Neural cell (in vitro differentiated cells): ENCODE results near the gene PYDC1. TPM values are rescaled to one million over a fixed set of nuclear protein-coding genes. Genes with fewer than 3 reads are reported as not detected.
"Not testable (repeated sequence)": the region's sequence is repeated elsewhere in the genome, so short reads cannot be mapped to it uniquely, and the experiment has no call there.

ENCODE experiments used
- H2AFZ ChIP-seq: fragments of 200-600, 300-800 bp; sonication (generic), shearing (Covaris generic); 2 replicates; pipeline ENCODE4 v1.6.0; 2014; ENCODE audit warnings: low read depth, mild to moderate bottlenecking, antibody characterized with exemption, low read length, moderate library complexity
- H3F3A ChIP-seq: fragments of 200-600 bp; shearing (Covaris generic); 2 replicates; pipeline ENCODE4 v1.6.1; 2016; ENCODE audit warnings: mild to moderate bottlenecking, moderate library complexity, mixed read lengths, antibody characterized with exemption, low read length; ENCODE audit not compliant: insufficient read depth, poor library complexity, severe bottlenecking
- H3K27ac ChIP-seq: fragments of 200-600, 300-800 bp; sonication (generic), shearing (Covaris generic); 2 replicates; pipeline ENCODE4 v1.5.1; 2014; ENCODE audit warnings: mild to moderate bottlenecking, low read length, moderate library complexity
- H3K27me3 ChIP-seq: fragments of 300-800, 200-600 bp; sonication (generic), shearing (Covaris generic); 2 replicates; pipeline ENCODE4 v1.6.0; 2014; ENCODE audit warnings: mild to moderate bottlenecking, low read depth, low read length, moderate library complexity; ENCODE audit not compliant: insufficient read depth
- H3K36me3 ChIP-seq: fragments of 300-800, 200-600 bp; sonication (generic), shearing (Covaris generic); 2 replicates; pipeline ENCODE4 v1.5.1; 2014; ENCODE audit warnings: mild to moderate bottlenecking, antibody characterized with exemption, low read length, moderate library complexity; ENCODE audit not compliant: insufficient read depth
- H3K4me2 ChIP-seq: fragments of 300-800, 200-600 bp; sonication (generic), shearing (Covaris generic); 2 replicates; pipeline ENCODE4 v1.6.0; 2014; ENCODE audit warnings: mild to moderate bottlenecking, low read length
- H3K4me3 ChIP-seq: fragments of 300-800, 200-600 bp; sonication (generic), shearing (Covaris generic); 2 replicates; pipeline ENCODE4 v1.5.1; 2014; ENCODE audit warnings: mild to moderate bottlenecking, low read length, moderate library complexity
- H3K79me2 ChIP-seq: fragments of 200-600 bp; shearing (Covaris generic); replicated peaks from 2 replicates; pipeline ENCODE4 v1.6.0; 2014; ENCODE audit warnings: mild to moderate bottlenecking, low read length, moderate library complexity; ENCODE audit not compliant: insufficient read depth
- H3K9ac ChIP-seq: fragments of 300-800, 200-600 bp; sonication (generic), shearing (Covaris generic); 2 replicates; pipeline ENCODE4 v1.6.1; 2016; ENCODE audit warnings: mild to moderate bottlenecking, low read length, mixed read lengths
- H3K9me2 ChIP-seq: fragments of 200-600 bp; shearing (Covaris generic); 2 replicates; pipeline ENCODE4 v1.6.1; 2016; ENCODE audit warnings: mild to moderate bottlenecking, low read length, mixed read lengths; ENCODE audit not compliant: insufficient read depth
- H3K9me3 ChIP-seq: fragments of 200-600, 300-800 bp; sonication (generic), shearing (Covaris generic); 2 replicates; pipeline ENCODE4 v1.6.1; 2016; ENCODE audit warnings: mild to moderate bottlenecking, mixed run types, low read length, moderate library complexity, mixed read lengths
- H4K20me1 ChIP-seq: fragments of 200-600 bp; shearing (Covaris generic); 2 replicates; pipeline ENCODE4 v1.6.1; 2016; ENCODE audit warnings: mild to moderate bottlenecking, mixed run types; ENCODE audit not compliant: insufficient read depth
- EP300 ChIP-seq: fragments of 450-650 bp; conservative IDR thresholded peaks from 2 replicates; pipeline ENCODE4 v1.6.1; 2014; ENCODE audit warnings: antibody characterized with exemption, mild to moderate bottlenecking, moderate library complexity; ENCODE audit not compliant: poor library complexity, severe bottlenecking
- EZH2 ChIP-seq: fragments of 200-600, 300-800 bp; shearing (Covaris generic), sonication (generic); IDR thresholded peaks from 2 replicates; pipeline ENCODE4 v1.6.1; 2014; ENCODE audit warnings: antibody characterized with exemption, low read length, borderline replicate concordance, mild to moderate bottlenecking; ENCODE audit not compliant: insufficient read depth, poor library complexity, severe bottlenecking
- MXI1 ChIP-seq: fragments of 450-650 bp; conservative IDR thresholded peaks from 2 replicates; pipeline ENCODE4 v1.6.1; 2014; ENCODE audit warnings: antibody characterized with exemption, mild to moderate bottlenecking; ENCODE audit not compliant: poor library complexity, severe bottlenecking
- POLR2AphosphoS5 ChIP-seq: IDR thresholded peaks from 2 replicates; pipeline ENCODE4 v1.6.1; 2012
- RAD21 ChIP-seq: fragments of 450-650 bp; conservative IDR thresholded peaks from 2 replicates; pipeline ENCODE4 v1.6.1; 2014; ENCODE audit warnings: antibody characterized with exemption, mild to moderate bottlenecking, moderate library complexity
- REST ChIP-seq: IDR thresholded peaks from 2 replicates; pipeline ENCODE4 v1.6.1; 2012; ENCODE audit warnings: borderline replicate concordance
- SMC3 ChIP-seq: fragments of 450-650 bp; conservative IDR thresholded peaks from 2 replicates; pipeline ENCODE4 v1.6.1; 2014; ENCODE audit warnings: antibody characterized with exemption, mild to moderate bottlenecking, moderate library complexity; ENCODE audit not compliant: poor library complexity
- TAF1 ChIP-seq: IDR thresholded peaks from 2 replicates; pipeline ENCODE4 v1.6.1; 2012; ENCODE audit warnings: low read depth
- polyA plus RNA-seq: library from polyadenylated mRNA; depleted of rRNA; stranded (reverse); fragments of >200 nt; gene quantifications from 2 replicates; pipeline ENCODE4 v1.2.3, GENCODE V29; 2014
- TF ChIP-seq, protein P1 (sequence below): fragments of 450-650 bp; IDR thresholded peaks from 2 replicates; pipeline ENCODE4 v1.5.1; 2014; ENCODE audit warnings: antibody characterized with exemption, mild to moderate bottlenecking, moderate library complexity; ENCODE audit not compliant: poor library complexity, severe bottlenecking

Gene PYDC1
- polyA plus RNA-seq, 1 donor from 2014 or later, result not detected

- no peak overlapping the region for H3K27ac ChIP-seq
- peaks cover 9% of the 10 kb centered on the region for H3K36me3 ChIP-seq
- H3K4me3 ChIP-seq, result no peak overlapping the region
- no peaks in the 10 kb centered on the region for H3K79me2 ChIP-seq
- no peaks in the 10 kb centered on the region for H3K9me3 ChIP-seq
- no peak overlapping the region for H2AFZ ChIP-seq
- TF ChIP-seq POLR2AphosphoS5, result no peak
- TF ChIP-seq, protein P1, sequence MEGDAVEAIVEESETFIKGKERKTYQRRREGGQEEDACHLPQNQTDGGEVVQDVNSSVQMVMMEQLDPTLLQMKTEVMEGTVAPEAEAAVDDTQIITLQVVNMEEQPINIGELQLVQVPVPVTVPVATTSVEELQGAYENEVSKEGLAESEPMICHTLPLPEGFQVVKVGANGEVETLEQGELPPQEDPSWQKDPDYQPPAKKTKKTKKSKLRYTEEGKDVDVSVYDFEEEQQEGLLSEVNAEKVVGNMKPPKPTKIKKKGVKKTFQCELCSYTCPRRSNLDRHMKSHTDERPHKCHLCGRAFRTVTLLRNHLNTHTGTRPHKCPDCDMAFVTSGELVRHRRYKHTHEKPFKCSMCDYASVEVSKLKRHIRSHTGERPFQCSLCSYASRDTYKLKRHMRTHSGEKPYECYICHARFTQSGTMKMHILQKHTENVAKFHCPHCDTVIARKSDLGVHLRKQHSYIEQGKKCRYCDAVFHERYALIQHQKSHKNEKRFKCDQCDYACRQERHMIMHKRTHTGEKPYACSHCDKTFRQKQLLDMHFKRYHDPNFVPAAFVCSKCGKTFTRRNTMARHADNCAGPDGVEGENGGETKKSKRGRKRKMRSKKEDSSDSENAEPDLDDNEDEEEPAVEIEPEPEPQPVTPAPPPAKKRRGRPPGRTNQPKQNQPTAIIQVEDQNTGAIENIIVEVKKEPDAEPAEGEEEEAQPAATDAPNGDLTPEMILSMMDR, result no peak
- TF ChIP-seq EP300, result no peak
- TF ChIP-seq REST, result no peak
- no peak for TF ChIP-seq EZH2
- no peak for TF ChIP-seq SMC3
- no peak for TF ChIP-seq TAF1
- TF ChIP-seq MXI1, result no peak
- no peak for TF ChIP-seq RAD21
- peaks cover 6% of the 10 kb centered on the region for H4K20me1 ChIP-seq
- no peak overlapping the region for H3K4me2 ChIP-seq
- no peaks in the 10 kb centered on the region for H3K9me2 ChIP-seq
- no peaks in the 10 kb centered on the region for H3F3A ChIP-seq
- peaks cover 24% of the 10 kb centered on the region for H3K27me3 ChIP-seq
- H3K9ac ChIP-seq, result no peak overlapping the region
Observed at GRCh38 chr16:31198207-31198882, 18.6 kb downstream of the PYDC1 start.

- peaks cover 14% of the 10 kb centered on the region for H3K36me3 ChIP-seq
- H3K27me3 ChIP-seq, result peaks cover 5% of the 10 kb centered on the region
- H4K20me1 ChIP-seq, result peaks cover 7% of the 10 kb centered on the region
- no peak overlapping the region for H3K27ac ChIP-seq
- no peaks in the 10 kb centered on the region for H3F3A ChIP-seq
- no peaks in the 10 kb centered on the region for H3K79me2 ChIP-seq
- no peaks in the 10 kb centered on the region for H3K9me3 ChIP-seq
- no peak overlapping the region for H3K4me3 ChIP-seq
- no peak overlapping the region for H2AFZ ChIP-seq
- TF ChIP-seq REST, result no peak
- no peak overlapping the region for H3K9ac ChIP-seq
- no peaks in the 10 kb centered on the region for H3K9me2 ChIP-seq
- H3K4me2 ChIP-seq, result no peak overlapping the region
Observed at GRCh38 chr16:31196324-31197088, 20.4 kb downstream of the PYDC1 start.

DNA sequence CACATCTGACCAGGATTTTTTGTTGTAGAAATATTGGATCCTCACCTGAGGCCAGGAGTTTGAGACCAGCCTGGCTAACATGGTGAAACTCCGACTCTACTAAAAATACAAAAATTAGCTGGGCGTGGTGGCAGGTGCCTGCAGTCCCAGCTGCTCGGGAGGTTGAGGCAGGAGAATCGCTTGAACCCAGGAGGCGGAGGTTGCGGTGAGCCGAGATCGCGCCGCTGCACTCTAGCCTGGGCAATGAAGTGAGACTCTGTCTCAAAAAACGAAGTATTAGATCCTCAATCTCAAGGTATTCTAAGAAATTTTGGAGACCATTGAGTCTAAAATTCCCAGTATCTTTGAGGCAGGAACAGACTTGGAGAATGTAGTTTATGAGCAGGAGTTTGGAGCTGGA, 21.1 kb downstream of the PYDC1 start:
- H3K27me3 ChIP-seq, H3K9me2 ChIP-seq, H3F3A ChIP-seq, H3K9me3 ChIP-seq, H2AFZ ChIP-seq, H3K79me2 ChIP-seq, H3K4me3 ChIP-seq, H3K9ac ChIP-seq, H3K4me2 ChIP-seq, H3K27ac ChIP-seq: not testable (repeated sequence)
- Histone ChIP-seq H3K36me3 (peaks cover 14% of the 10 kb centered on the region), H4K20me1 (peaks cover 10% of the 10 kb centered on the region)
